Stimulated activated CD8-positive, alpha-beta memory T cell treated with anti-CD3 and anti-CD28 coated beads, Interleukin-4, amount 100 ng/mL, for 4 hours (primary cell): ENCODE results near the gene TSG101.

Experiments used
- DNase-seq, 2 donors: peaks; one replicate each; pipeline ENCODE4 v3.0.0-alpha.2; 2020; ENCODE audit warnings: low read depth in 2 of 2, low spot score in 1 of 2

Gene TSG101

DNA sequence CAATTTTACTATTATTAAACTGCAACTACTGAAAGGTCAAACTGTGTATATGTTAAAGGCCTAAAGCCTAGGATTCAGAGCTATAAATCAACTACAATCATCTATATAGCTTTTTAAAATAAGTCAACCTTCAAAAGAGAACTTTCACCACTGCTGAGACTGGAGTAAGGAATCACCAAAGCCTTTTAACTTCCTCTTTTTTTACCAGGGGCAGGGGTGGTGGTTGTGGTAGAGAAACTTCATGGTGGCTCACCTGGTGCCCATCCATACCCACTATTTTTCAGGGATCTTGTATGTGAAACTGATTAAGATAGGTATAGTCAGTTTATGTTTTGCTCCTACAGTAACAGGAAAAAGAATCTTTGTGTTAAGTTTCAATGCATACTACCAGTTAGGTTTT is 31.5 kb downstream of the TSG101 start:
- DNase-seq = no peak

- no peak for DNase-seq
These were observed 33.4 kb downstream of the TSG101 start for GRCh38 chr11:18493310-18493709.

GRCh38 chr11:18492888-18493287 is 33.9 kb downstream of the TSG101 start:
- no peak for DNase-seq

DNA sequence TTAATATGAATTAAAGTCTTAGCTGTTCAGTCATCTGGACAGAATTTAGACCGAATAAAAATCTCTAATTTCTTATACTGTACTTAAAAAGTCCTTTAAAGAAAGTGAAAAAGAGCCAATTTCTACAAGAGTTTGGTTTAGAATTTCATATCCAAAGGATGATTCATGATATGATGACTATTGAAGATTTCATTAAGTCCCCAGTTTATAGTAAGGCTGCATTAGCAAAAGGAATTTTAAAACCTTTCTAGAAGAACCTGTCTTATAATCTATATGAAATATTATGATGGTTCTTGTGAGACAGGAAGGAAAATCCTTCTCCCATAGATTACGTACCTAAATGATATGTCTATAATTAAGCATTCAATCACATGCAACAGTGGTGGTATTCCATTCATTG is 34.8 kb downstream of the TSG101 start:
- DNase-seq = no peak

DNA sequence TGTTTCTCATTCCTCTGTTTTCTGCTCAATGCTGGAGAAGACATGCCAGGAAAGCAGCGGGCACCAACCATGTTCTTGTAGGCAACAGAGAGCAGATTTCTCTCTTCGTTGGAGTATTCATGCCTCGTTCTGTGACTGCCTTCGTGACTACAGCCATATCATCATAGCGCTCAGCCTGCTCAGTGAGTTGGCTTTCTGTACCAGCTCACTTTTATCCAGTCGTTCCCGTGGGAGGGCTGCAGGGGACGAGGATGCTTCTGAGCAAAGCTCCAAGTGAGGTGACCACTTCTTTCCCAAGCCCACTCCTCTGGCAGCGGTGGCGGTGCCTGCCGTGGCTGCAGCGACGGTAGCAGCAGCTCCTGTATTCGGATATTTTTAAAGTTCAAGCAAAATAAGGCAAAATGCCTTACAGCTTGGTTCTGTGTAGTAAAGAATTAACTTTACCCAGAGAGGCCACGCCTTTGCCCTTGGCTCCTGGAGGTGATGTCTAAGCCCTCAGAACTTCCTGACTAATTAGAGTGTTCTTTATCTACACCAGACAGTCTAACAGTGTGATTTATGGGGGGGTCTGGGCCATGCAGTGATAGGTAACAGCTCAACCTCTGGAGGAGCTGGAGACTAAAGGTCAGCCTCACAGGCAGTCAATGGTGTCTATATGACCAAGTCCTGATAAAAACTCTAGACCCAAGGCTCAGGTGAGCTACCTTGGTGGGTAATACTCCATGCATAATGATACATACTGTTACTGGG is 35.8 kb downstream of the TSG101 start:
- no peak for DNase-seq

DNA sequence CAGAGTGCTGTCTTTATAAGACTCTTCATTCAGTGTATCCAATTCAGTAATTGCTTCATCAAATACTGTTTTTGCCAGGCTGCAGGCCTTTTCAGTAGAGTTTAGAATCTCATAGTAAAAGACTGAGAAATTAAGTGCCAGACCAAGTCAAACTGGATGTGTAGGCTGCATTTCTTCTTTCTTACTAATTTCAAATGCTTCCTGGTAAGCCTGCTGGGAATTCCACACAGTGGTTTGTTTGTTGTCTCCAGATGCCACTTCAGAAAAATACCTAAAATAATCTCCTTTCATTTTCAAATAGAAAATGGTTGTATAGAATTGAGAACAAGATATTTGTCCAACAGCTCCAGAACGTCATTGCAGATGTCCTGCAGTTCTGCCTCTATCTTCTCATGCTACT is 36.4 kb downstream of the TSG101 start:
- DNase-seq = no peak

DNA sequence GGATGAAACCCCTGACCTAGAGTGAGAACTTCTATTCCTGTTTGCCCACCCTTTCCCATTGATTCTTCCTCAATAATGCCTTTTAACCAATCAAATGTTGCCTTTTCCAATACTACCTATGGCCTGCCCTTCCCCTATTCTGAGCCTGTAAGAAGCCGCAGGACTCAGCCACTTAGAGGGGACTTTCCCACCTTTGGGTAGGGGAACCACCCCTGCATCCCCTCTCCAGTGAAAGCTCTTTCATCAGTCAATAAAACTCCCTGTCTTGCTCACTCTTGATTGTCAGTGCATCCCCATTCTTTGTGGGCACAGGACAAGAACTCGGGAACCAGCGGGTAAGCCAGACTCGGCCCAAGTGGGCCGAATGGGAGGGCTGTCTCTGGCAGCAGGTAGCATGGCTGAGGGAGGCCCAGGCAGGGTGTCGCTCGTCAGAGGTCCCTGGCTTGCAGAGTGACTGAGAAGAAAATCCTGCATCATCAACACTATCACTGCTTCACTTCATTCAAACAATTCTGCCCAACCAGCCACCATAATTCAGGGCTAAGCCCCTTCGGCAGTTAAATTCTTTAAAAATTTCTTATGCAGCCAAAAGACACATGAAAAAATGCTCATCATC is 40.7 kb downstream of the TSG101 start:
- no peak for DNase-seq

DNA sequence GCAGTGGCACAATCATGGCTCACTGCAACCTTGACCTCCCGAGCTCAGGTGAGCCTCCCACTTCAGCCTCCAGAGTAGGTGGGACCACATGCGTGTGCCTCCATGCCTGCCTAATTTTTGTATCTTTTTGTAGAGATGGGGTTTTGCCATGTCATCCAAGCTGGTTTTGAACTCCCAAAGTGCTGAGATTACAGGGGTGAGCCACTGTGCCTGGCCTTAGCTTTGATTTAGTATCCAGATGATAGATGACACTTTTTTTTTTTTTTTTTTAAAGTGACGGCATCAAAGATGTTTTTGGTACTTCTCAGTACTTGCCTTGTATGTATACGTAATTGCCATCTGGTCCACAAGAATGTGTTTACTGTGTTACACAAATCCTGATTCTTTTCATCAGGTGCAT is 47.7 kb downstream of the TSG101 start:
- DNase-seq = no peak

- DNase-seq = no peak
These were observed 54.2 kb downstream of the TSG101 start for GRCh38 chr11:18472587-18472986.

- no peak for DNase-seq
These were observed 54.7 kb downstream of the TSG101 start for GRCh38 chr11:18471995-18472394.

- no peak for DNase-seq
These were observed 57.8 kb downstream of the TSG101 start for GRCh38 chr11:18468961-18469360.

GRCh38 chr11:18468059-18468458 is 58.7 kb downstream of the TSG101 start:
- no peak for DNase-seq

DNA sequence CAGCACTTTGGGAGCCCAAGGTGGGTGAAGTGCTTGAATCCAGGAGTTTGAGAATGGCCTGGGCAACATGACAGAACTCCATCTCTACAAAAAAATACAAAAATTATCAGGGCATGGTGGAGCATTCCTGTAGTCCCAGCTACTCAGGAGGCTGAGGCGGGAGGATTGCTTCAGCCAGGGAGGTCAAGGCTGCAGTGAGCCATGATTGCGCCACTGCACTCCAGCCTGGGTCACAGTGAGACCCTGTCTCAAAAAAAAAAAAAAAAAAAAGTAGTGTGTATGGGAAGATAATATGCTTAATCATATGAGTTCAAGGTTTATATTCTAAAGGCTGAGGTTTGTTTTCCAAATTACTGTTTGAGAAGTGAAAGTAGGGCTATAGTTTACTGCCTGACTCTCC is 60.3 kb downstream of the TSG101 start:
- DNase-seq = no peak

DNA sequence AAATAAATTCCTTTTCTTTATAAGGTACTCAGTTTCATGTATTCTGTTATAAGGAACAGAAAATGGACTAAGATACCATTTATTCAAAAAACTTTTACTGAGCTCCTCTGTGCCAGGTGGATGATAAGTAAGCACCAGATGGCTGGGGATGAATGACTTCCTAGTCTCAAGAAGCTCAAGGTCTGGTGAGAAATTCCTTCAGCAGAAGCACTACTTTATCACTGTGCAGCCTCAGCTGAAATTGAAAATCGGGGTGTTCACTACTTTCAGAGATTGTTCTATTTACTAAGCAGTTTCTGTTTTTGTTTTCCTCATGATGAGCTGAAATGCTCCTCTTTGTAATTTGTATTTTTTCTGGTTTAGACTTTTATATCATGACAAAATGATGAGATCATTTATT is 63.3 kb downstream of the TSG101 start:
- no peak for DNase-seq

DNA sequence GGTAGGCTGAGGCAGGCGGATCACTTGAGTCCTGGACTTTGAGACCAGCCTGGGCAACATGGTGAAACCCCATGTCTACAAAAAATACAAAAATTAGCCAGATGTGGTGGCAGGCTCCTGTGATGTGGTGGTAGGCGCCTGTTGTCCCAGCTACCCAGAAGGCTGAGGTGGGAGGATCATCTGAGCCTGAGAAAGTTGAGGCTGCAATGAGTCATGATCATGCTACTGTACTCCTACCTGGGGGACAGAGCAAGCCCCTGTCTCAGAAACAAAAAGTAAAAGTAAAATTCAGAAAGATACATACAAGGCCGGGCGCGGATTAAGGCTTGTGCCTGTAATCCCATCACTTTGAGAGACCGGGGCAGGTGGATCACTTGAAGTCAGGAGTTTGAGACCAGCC is 64.8 kb downstream of the TSG101 start:
- DNase-seq = no peak

DNA sequence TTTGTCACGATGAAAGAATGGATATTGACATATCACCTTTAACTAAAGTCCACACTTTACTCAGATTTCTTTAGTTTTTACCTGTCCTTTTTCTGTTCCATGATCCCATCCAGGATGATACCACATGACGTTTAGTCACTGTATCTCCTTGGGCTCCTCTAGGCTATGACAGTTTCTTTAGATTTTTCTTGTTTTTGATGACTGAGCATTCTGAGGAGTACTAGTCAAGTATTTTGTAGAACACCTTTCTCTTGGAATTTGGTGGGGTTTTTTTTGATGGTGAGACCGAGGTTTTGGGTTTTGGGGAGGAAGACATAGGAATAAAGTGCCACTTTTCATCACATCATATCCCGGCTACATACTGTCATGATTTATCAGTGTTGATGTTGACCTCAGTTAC is 67.1 kb downstream of the TSG101 start:
- DNase-seq = no peak

- no peak for DNase-seq
These were observed 69.3 kb downstream of the TSG101 start for GRCh38 chr11:18457450-18457849.

DNA sequence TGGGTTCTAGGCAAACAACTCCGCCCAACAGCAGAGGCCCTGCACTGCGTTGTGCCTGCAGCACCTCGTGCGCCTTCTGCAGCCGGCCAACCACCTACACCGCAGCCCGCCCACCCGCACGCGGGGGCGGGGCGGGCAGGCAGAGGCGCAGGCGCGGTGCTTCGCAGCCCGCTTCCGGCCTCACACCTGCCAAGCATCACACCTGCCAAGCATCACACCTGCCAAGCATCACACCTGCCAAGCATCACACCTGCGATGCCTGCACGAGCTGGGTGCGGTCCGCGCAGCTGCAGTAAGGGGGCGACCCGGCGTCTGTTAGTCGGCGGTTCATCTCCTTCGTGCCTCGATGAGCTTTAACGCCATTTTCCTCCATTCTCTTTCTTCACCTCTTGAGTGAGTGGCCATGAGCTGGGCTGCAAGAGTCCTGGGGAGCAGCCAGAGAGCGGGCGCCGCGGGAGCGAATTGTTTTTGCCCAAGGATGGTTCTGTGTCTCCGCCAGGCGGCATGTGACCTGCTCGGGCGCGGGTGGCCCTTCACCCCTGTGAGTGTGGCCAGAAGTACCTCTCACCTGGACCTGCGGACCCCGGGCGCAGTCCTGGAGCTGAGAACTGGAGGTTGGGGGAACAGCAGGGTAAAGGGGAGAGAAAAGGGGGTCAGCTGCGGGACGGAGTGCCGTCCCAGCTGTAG is 70.9 kb downstream of the TSG101 start, which contains the start of gene LDHAL6A:
LDHAL6A (plus strand) TSS at position 171 of the 687 bp plus-strand sequence. CDS start 825 bp downstream, outside the sequence.
- no peak for DNase-seq

DNA sequence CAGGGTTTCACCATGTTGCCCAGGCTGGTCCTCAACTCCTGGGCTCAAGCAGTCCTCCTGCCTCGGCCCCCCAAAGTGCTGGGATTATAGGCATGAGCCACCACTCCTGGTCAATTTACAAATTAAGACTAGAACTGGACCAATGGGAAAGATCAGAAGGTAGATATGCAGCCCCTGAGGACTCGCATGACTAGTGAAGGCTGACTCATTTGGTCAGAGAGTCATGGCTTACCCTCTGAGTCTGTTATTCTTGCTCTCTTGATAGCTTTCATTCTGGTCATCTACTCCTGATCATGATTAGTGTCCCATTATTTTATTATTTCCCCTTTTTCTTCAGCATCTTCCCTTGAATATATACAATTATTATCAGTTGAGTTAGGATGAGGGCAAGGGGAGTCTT is 73.8 kb downstream of the TSG101 start:
- DNase-seq = no peak

DNA sequence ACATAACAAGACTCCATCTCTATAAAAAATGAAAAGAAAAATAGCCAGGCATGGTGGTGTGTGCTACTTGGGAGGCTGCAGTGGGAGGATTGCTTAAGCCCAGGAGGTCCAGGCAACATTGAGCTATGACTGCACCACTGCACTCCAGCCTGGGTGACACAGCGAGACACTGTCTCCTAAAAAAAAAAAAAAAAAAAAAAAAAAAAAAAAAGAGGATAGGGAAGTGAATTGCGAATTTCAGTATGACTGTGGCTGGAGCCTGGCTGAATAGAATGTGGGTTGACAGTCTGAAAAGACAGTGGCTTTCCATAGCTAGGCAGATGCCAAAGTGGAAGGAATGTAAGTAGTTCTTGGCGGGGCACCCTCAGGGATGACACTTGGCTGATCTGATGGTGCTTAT is 77.5 kb downstream of the TSG101 start:
- DNase-seq = no peak

GRCh38 chr11:18438691-18439090 is 88.1 kb downstream of the TSG101 start:
- no peak for DNase-seq
